Left ventricle myocardium superior (tissue), 1 donor: Measurements from ENCODE around the gene STRN3. TPM values are rescaled to one million over a fixed set of nuclear protein-coding genes. Genes with fewer than 3 reads are reported as not detected.

Experiments used
- ATAC-seq: fragments of 200-7000 bp; cut with Tn5 transposase; one replicate; pipeline ENCODE4 v1.9.1; 2020; ENCODE audit warnings: mild to moderate bottlenecking, moderate library complexity
- DNase-seq: peaks from one replicate; pipeline ENCODE4 v3.0.0-alpha.2; 2020
- intact Hi-C: fragments of 100-400 bp; cut with micrococcal nuclease; formaldehyde crosslinking; loops from one replicate; pipeline ENCODE4 v1.11.0; 2022
- microRNA-seq: library from miRNA; unstranded; fragments of <30 nt; microRNA quantifications from one replicate; pipeline ENCODE4 v1.2.0, GENCODE V29; 2020; ENCODE audit warnings: borderline number of aligned reads
- total RNA-seq: library from RNA; stranded (reverse); fragmentation: NEBNext Ultra II Directional; extraction: Animal tissue kit (Norgen Biotek cat#: 25700); gene quantifications from one replicate; pipeline ENCODE4 v1.2.1, GENCODE V29; 2021
- donor health status: DM: no; HTN: yes; CAD: no; lungs with severe emphysema.

The STRN3 gene
- total RNA-seq, 1 donor from 2014 or later = 52.2 TPM

- ATAC-seq = no peak
- no peak for DNase-seq
- intact Hi-C loops = no loop called here
These were observed 171.7 kb downstream of the STRN3 start for GRCh38 chr14:30854492-30854891.

DNA sequence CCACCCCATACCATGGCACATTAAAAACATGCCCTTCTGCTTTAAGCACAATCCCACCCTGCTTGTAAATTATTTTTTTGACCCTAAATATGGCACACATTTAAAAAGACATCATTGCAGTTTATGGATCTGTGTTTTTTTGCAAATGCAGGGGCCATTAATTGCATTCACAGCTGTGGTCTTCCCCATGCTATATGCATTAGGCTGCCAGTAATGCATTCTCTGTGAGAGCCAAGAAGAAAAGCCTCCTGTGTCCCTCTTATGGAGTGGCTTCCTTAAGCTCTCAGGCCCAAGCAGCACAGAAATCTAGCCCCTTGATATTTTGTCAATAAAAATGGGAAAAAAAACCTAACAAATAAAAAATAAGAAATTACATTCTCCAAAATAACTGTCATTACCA, 172.2 kb downstream of the STRN3 start:
- DNase-seq = no peak
- ATAC-seq = no peak
- intact Hi-C loops = no loop called here

- DNase-seq (no peak), ATAC-seq (no peak)
- intact Hi-C loops = no loop called here
These were observed 176.2 kb downstream of the STRN3 start for GRCh38 chr14:30849983-30850382.

GRCh38 chr14:30849354-30849753, 176.8 kb downstream of the STRN3 start:
- no peak for ATAC-seq

GRCh38 chr14:30848449-30849240, 177.5 kb downstream of the STRN3 start:
- intact Hi-C loops = no loop called here
- no peak for DNase-seq
- no peak for ATAC-seq

More at GRCh38 chr14:30849354-30849753, 176.8 kb downstream of the STRN3 start:
- intact Hi-C loops = no loop called here
- no peak for DNase-seq

Small RNA genes within 50 kb of the gene (microRNA-seq; reads per million reads assigned to microRNA genes)
- 15.7 reads per million, percentile 12 among the genes with 10 or more reads in this experiment for gene MIR624

Other genes starting within 250 kb of the STRN3 start
- 0.50 TPM for gene COCH, start 151.8 kb downstream of the STRN3 start, total RNA-seq
- gene AP4S1, start 730 bp downstream of the STRN3 start, total RNA-seq = 6.4 TPM
- 159 TPM for gene HECTD1, start 181.4 kb upstream of the STRN3 start, total RNA-seq